ENCODE results near the gene IRS1.

The IRS1 gene

DNA sequence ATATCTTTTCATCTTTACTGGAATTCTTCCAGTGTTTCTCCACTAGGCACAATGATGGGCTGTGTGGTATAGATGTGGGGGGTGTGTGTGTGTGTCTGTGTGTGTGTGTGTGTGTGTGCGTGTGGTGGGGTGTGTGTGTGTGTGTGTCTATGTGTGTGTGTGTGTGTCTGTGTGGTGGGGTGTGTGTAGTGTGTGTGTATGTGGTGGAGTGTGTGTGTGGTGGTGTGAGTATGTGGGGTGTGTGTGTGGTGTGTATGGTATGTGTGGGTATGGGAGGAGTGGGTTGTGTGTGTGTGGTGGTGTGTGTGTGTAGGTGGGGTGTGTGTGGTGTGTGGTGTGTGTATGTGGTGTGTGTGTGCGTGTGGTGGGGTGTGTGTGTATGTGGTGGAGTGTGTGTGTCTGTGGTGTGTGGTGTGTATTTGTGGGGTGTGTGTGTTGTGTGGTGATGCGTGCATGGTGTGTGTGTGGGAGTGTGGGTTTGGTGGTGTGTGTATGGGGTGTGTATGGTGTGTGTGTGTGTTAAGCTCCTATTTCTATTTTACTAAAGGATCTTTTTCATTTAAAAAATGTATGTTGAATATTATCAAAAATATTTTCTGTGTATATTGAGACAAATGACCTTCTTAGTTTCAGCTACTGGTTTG, 84.2 kb downstream of the IRS1 start:
- H3K9me3 ChIP-seq (ENCODE audit: control insufficient read depth, low read length): no peaks in the 10 kb centered on the region
- DNase-seq: no peak
- no peaks in the 10 kb centered on the region for H3K4me1 ChIP-seq (ENCODE audit: control insufficient read depth, insufficient read depth, low read length, poor library complexity, severe bottlenecking)
- H3K27me3 ChIP-seq (replicated peaks; ENCODE audit: control insufficient read depth, insufficient read depth, low read length, poor library complexity, severe bottlenecking): no peaks in the 10 kb centered on the region
- H3K27ac ChIP-seq (ENCODE audit: insufficient read depth, low read length, poor library complexity, severe bottlenecking): no peak overlapping the region
- no peaks in the 10 kb centered on the region for H3K36me3 ChIP-seq (ENCODE audit: control insufficient read depth, insufficient read depth, low read length)
- H3K4me3 ChIP-seq (ENCODE audit: insufficient read depth, low read depth, low read length, poor library complexity, severe bottlenecking): no peak overlapping the region

DNA sequence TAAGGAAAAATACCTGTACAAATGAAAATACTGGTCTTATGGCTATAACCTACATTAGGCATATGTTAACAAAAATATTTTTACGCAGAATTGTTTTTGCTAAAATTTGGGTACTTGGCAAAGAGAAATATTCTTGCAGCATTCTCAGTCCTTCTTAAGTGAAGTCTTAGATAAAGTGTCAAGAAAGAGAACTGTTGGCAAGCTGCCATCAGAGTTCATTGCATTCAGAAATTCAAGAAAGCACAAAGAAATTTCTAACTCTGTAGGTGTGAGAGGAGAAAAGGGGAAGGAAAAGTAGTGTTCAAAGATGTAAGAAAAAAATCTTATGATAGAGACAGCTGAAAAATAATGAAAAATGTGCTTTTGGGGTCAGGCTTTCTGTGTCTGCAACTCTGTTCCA, 86.7 kb downstream of the IRS1 start:
- no peak overlapping the region for H3K4me3 ChIP-seq (ENCODE audit: insufficient read depth, low read depth, low read length, poor library complexity, severe bottlenecking)
- no peaks in the 10 kb centered on the region for H3K36me3 ChIP-seq (ENCODE audit: control insufficient read depth, insufficient read depth, low read length)
- no peak for DNase-seq
- H3K4me1 ChIP-seq (ENCODE audit: control insufficient read depth, insufficient read depth, low read length, poor library complexity, severe bottlenecking): no peaks in the 10 kb centered on the region
- H3K9me3 ChIP-seq (ENCODE audit: control insufficient read depth, low read length): no peaks in the 10 kb centered on the region
- H3K27ac ChIP-seq (ENCODE audit: insufficient read depth, low read length, poor library complexity, severe bottlenecking): no peak overlapping the region
- no peaks in the 10 kb centered on the region for H3K27me3 ChIP-seq (replicated peaks; ENCODE audit: control insufficient read depth, insufficient read depth, low read length, poor library complexity, severe bottlenecking)

DNA sequence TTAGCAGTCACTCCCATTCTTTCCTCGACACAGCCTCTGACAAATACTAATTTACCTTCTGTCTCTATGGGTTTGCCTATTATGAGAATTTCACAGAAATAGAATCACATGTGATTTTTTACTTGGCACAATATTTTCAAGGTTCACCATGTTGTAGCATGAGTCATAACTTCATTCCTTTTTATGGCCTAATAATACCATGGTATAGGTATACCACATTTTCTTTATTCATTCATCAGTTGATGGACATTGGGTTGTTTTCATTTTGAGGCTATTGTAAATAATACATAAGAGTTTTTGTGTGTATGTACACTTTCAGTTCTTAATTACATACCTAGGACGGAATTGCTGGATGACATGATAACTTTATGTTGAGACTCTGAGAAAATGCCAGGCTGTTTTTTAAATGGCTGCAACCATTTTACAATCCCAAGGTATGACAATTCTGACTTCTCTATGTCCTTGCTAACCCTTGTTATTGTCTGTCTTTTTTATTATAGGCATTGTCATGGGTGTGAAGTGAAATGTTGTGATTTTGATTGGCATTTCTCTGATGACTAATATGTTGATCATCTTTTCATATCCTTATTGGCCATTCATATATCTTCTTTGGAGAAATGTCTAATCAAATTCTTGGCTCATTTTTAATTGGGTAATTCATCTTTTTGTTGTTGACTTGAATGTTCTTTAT, 87.9 kb downstream of the IRS1 start:
- no peaks in the 10 kb centered on the region for H3K9me3 ChIP-seq (ENCODE audit: control insufficient read depth, low read length)
- H3K27ac ChIP-seq (ENCODE audit: insufficient read depth, low read length, poor library complexity, severe bottlenecking): no peak overlapping the region
- H3K36me3 ChIP-seq (ENCODE audit: control insufficient read depth, insufficient read depth, low read length): no peaks in the 10 kb centered on the region
- no peak overlapping the region for H3K4me3 ChIP-seq (ENCODE audit: insufficient read depth, low read depth, low read length, poor library complexity, severe bottlenecking)
- H3K27me3 ChIP-seq (replicated peaks; ENCODE audit: control insufficient read depth, insufficient read depth, low read length, poor library complexity, severe bottlenecking): no peaks in the 10 kb centered on the region
- no peak for DNase-seq
- no peaks in the 10 kb centered on the region for H3K4me1 ChIP-seq (ENCODE audit: control insufficient read depth, insufficient read depth, low read length, poor library complexity, severe bottlenecking)

DNA sequence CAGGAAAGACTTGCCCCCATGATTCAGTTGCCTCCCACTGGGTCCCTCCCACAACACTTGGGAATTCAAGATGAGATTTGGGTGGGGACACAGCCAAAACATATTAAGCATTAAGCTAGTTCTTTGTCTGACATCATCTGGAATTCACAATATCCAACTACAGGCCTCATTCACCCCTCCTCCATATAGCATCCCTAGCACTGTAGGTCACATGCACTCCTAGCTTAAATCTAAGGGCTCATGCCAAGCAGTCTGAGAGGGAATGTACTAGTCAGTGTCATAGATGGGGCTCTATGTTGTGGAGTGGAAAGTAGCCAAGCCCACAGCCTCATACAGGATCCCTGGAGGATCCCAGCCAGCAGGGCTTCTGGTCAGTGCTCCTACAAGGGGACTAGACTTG, 92.1 kb downstream of the IRS1 start:
- no peak overlapping the region for H3K4me3 ChIP-seq (ENCODE audit: insufficient read depth, low read depth, low read length, poor library complexity, severe bottlenecking)

DNA sequence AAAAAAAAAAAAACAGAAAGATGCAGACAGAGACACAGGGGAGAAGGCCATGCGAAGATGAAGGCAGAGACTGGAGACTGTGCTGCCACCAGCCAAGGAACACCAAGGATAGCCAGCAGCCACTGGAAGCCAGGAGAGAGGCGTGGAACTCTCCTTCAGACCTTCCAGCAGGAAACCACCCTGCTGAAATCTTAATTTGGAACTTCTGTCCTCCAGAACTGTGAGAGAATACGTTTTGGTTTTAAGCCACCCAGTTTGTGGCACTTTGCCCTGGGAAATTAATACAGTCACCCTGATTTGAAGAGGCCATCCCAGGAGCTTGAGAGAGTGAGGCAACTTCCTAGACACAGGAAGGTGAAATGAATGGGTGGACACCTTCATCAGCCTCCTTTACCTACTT, 93.7 kb downstream of the IRS1 start:
- H3K9me3 ChIP-seq (ENCODE audit: control insufficient read depth, low read length): no peaks in the 10 kb centered on the region
- H3K27me3 ChIP-seq (replicated peaks; ENCODE audit: control insufficient read depth, insufficient read depth, low read length, poor library complexity, severe bottlenecking): no peaks in the 10 kb centered on the region
- H3K36me3 ChIP-seq (ENCODE audit: control insufficient read depth, insufficient read depth, low read length): no peaks in the 10 kb centered on the region
- no peak overlapping the region for H3K27ac ChIP-seq (ENCODE audit: insufficient read depth, low read length, poor library complexity, severe bottlenecking)
- no peak for DNase-seq
- H3K4me3 ChIP-seq (ENCODE audit: insufficient read depth, low read depth, low read length, poor library complexity, severe bottlenecking): no peak overlapping the region
- H3K4me1 ChIP-seq (ENCODE audit: control insufficient read depth, insufficient read depth, low read length, poor library complexity, severe bottlenecking): no peaks in the 10 kb centered on the region

More for the DNA sequence above, 92.1 kb downstream of the IRS1 start:
- Histone ChIP-seq H3K9me3 (ENCODE audit: control insufficient read depth, low read length) (no peaks in the 10 kb centered on the region), H3K4me1 (ENCODE audit: control insufficient read depth, insufficient read depth, low read length, poor library complexity, severe bottlenecking) (no peaks in the 10 kb centered on the region), H3K36me3 (ENCODE audit: control insufficient read depth, insufficient read depth, low read length) (no peaks in the 10 kb centered on the region), H3K27ac (ENCODE audit: insufficient read depth, low read length, poor library complexity, severe bottlenecking) (no peak overlapping the region), H3K27me3 (replicated peaks; ENCODE audit: control insufficient read depth, insufficient read depth, low read length, poor library complexity, severe bottlenecking) (no peaks in the 10 kb centered on the region)
- no peak for DNase-seq

DNA sequence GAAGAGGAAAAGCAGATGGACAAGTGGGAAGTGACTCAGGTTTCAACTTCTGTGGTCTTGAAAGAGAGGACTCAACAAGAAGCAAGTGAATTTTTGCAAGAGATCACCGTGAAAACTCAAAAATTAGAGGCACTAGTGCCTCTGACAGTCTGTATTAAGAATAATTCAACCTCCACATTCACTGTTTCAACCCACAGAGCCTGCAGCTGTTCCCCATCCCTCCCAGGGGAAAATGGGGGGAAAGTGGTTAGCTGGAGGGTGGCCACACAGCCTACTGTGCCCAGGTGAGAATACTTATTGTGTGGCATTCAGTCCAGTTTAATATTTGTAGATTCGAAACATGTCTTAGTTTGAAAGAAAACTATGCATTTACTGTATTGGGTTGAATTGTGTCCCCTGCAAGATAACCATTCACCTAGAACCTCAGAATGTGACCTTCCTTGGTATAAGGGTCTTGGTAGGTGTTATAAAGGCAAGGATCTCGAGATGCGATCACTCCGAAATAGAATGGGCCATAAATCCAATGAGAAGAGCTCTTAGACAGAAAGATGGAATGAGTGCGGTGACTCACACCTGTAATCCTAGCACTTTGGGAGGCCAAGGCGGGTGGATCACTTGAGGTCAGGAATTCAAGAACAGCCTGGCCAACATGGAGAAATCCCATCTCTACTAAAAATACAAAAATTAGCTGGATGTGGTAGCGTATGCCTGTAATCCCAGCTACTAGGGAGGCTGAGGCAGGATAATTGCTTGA, 94.3 kb downstream of the IRS1 start:
- Histone ChIP-seq H3K4me3 (ENCODE audit: insufficient read depth, low read depth, low read length, poor library complexity, severe bottlenecking) (no peak overlapping the region), H3K4me1 (ENCODE audit: control insufficient read depth, insufficient read depth, low read length, poor library complexity, severe bottlenecking) (no peaks in the 10 kb centered on the region), H3K27ac (ENCODE audit: insufficient read depth, low read length, poor library complexity, severe bottlenecking) (no peak overlapping the region), H3K9me3 (ENCODE audit: control insufficient read depth, low read length) (no peaks in the 10 kb centered on the region), H3K27me3 (replicated peaks; ENCODE audit: control insufficient read depth, insufficient read depth, low read length, poor library complexity, severe bottlenecking) (no peaks in the 10 kb centered on the region), H3K36me3 (ENCODE audit: control insufficient read depth, insufficient read depth, low read length) (no peaks in the 10 kb centered on the region)
- no peak for DNase-seq

DNA sequence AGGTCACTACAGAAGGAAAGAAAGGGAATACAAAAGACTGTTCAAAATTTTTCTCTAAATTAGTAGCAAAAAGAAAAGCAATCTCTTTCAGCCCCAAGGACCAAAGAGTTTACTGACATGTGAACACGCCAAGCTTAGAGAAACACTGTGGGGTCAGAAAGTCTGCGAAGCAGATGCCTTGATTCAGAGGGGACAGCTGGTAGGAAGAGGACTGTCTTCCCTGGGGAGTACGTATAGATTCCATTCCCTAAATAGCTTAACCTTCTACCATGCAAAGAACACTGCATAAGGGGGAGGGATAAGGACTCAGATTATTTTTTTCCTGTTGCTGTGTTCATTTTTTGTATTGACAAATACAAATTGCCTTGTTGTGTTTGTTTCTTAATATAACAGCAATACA, 96.1 kb downstream of the IRS1 start:
- no peaks in the 10 kb centered on the region for H3K4me1 ChIP-seq (ENCODE audit: control insufficient read depth, insufficient read depth, low read length, poor library complexity, severe bottlenecking)
- no peak overlapping the region for H3K27ac ChIP-seq (ENCODE audit: insufficient read depth, low read length, poor library complexity, severe bottlenecking)
- no peak overlapping the region for H3K4me3 ChIP-seq (ENCODE audit: insufficient read depth, low read depth, low read length, poor library complexity, severe bottlenecking)
- no peaks in the 10 kb centered on the region for H3K36me3 ChIP-seq (ENCODE audit: control insufficient read depth, insufficient read depth, low read length)
- no peaks in the 10 kb centered on the region for H3K9me3 ChIP-seq (ENCODE audit: control insufficient read depth, low read length)
- no peak for DNase-seq
- no peaks in the 10 kb centered on the region for H3K27me3 ChIP-seq (replicated peaks; ENCODE audit: control insufficient read depth, insufficient read depth, low read length, poor library complexity, severe bottlenecking)

DNA sequence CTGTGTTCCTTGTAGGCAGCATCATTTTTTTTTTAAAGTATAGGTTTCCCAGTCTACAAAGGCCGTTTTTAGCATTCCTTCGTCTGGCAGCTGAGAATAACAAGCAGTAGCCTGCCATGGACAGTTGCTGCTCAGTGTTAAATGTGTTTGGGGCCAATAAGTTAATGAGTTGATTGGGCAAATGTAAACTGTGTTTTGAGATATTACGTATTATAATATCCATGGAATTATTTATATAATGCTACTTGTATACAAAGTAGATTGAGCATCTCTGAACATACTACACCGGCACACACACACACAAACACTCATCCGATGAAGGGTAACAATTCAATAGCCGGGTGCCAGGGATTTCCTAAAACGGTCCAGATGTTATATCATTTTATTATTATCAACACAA, 97.2 kb downstream of the IRS1 start:
- H3K27me3 ChIP-seq (replicated peaks; ENCODE audit: control insufficient read depth, insufficient read depth, low read length, poor library complexity, severe bottlenecking): no peaks in the 10 kb centered on the region
- no peaks in the 10 kb centered on the region for H3K9me3 ChIP-seq (ENCODE audit: control insufficient read depth, low read length)
- H3K36me3 ChIP-seq (ENCODE audit: control insufficient read depth, insufficient read depth, low read length): no peaks in the 10 kb centered on the region
- DNase-seq: no peak
- H3K4me1 ChIP-seq (ENCODE audit: control insufficient read depth, insufficient read depth, low read length, poor library complexity, severe bottlenecking): no peaks in the 10 kb centered on the region
- no peak overlapping the region for H3K4me3 ChIP-seq (ENCODE audit: insufficient read depth, low read depth, low read length, poor library complexity, severe bottlenecking)
- H3K27ac ChIP-seq (ENCODE audit: insufficient read depth, low read length, poor library complexity, severe bottlenecking): no peak overlapping the region

DNA sequence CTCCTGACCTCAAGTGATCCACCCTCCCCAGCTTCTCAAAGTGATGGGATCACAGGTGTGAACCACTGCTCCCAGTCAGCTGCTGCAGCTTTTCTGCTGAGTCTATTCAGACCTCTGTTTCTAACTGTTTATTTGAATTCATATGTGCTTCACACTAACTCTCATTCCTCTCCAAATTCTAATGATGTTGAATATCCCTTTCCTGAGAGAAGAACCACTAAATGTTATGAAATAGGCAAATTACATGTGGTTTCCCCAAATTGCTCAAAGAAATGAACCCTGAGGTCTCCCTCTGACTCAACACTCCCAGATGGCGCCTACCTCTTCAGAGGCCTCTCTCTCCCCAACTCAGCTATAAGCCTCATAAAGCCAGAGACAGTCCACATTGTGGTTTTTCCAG, 98.6 kb downstream of the IRS1 start:
- Histone ChIP-seq H3K4me1 (ENCODE audit: control insufficient read depth, insufficient read depth, low read length, poor library complexity, severe bottlenecking) (no peaks in the 10 kb centered on the region), H3K36me3 (ENCODE audit: control insufficient read depth, insufficient read depth, low read length) (no peaks in the 10 kb centered on the region), H3K4me3 (ENCODE audit: insufficient read depth, low read depth, low read length, poor library complexity, severe bottlenecking) (no peak overlapping the region), H3K27me3 (replicated peaks; ENCODE audit: control insufficient read depth, insufficient read depth, low read length, poor library complexity, severe bottlenecking) (no peaks in the 10 kb centered on the region), H3K27ac (ENCODE audit: insufficient read depth, low read length, poor library complexity, severe bottlenecking) (no peak overlapping the region), H3K9me3 (ENCODE audit: control insufficient read depth, low read length) (no peaks in the 10 kb centered on the region)
- DNase-seq: no peak

DNA sequence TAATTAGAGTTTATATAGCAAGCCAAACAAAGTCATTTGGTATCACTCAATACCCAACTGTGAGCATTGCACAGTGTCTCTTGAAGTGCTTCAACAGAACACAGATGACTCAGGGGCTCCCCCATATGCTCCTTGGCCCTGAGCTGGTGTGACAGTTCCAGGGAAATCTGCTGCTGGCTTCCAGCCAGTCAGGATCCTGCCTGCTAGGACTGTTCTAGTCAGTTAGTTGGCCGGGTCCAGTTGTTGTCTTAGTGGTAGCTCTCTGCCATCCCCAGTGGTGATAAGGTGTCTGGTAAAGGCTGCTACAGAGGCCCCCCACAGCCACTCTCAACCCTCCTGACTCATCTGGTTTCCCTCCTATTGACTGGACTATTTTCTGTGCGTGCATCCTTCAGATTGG, 100.3 kb downstream of the IRS1 start:
- Histone ChIP-seq H3K4me3 (ENCODE audit: insufficient read depth, low read depth, low read length, poor library complexity, severe bottlenecking) (no peak overlapping the region), H3K4me1 (ENCODE audit: control insufficient read depth, insufficient read depth, low read length, poor library complexity, severe bottlenecking) (no peaks in the 10 kb centered on the region), H3K9me3 (ENCODE audit: control insufficient read depth, low read length) (no peaks in the 10 kb centered on the region), H3K27me3 (replicated peaks; ENCODE audit: control insufficient read depth, insufficient read depth, low read length, poor library complexity, severe bottlenecking) (no peaks in the 10 kb centered on the region), H3K36me3 (ENCODE audit: control insufficient read depth, insufficient read depth, low read length) (no peaks in the 10 kb centered on the region), H3K27ac (ENCODE audit: insufficient read depth, low read length, poor library complexity, severe bottlenecking) (no peak overlapping the region)
- no peak for DNase-seq

Data from effector memory CD4-positive, alpha-beta T cell (primary cell).